ENCODE measurements around the gene WASHC3. TPM values are rescaled to one million over a fixed set of nuclear protein-coding genes. Genes with fewer than 3 reads are reported as not detected.

Gene WASHC3
- total and polyA plus RNA-seq, 11 donors: 34.8 to 65.5 (median 43.0) TPM

DNA sequence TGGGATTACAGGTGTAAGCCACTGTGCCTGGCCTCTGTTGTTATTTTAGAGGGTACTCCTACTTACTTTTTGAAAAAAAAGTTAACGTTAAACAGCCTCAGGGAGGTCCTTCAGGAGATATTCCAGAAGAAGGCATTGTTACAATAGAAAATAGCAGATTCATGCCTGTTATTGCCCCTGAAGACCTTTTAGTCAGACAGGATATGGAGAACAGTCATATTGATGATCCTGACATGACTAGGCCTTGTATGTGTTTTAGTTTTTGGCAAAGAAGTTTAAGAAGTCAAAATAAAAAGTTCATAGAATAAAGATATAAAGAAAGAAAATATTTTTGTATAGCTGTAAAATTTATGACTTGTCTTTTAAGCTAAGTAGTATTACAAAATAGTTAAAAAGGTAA, 45.3 kb downstream of the WASHC3 start:
- Histone ChIP-seq H3K27me3 (no peaks in the 10 kb centered on the region), H3K4me1 (no peaks in the 10 kb centered on the region), H3K4me3 (no peak overlapping the region), H3K9me3 (no peaks in the 10 kb centered on the region), H3K27ac (no peak overlapping the region), H3K36me3 (peaks cover 0 to 85% (median 46%) of the 10 kb centered on the region in 9 donors)
- 77 to 94% (median 90%) methylated on average over 1 of the region's 1 CpG for WGBS, 4 donors
- TF ChIP-seq, protein P1, sequence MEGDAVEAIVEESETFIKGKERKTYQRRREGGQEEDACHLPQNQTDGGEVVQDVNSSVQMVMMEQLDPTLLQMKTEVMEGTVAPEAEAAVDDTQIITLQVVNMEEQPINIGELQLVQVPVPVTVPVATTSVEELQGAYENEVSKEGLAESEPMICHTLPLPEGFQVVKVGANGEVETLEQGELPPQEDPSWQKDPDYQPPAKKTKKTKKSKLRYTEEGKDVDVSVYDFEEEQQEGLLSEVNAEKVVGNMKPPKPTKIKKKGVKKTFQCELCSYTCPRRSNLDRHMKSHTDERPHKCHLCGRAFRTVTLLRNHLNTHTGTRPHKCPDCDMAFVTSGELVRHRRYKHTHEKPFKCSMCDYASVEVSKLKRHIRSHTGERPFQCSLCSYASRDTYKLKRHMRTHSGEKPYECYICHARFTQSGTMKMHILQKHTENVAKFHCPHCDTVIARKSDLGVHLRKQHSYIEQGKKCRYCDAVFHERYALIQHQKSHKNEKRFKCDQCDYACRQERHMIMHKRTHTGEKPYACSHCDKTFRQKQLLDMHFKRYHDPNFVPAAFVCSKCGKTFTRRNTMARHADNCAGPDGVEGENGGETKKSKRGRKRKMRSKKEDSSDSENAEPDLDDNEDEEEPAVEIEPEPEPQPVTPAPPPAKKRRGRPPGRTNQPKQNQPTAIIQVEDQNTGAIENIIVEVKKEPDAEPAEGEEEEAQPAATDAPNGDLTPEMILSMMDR (IDR thresholded peaks at IDR 0.05): no peak
- no peak for TF ChIP-seq POLR2A (IDR thresholded peaks at IDR 0.05)
- ATAC-seq (no peak), DNase-seq (no peak)
- intact Hi-C loops (cut with DNase I): no loop called here

DNA sequence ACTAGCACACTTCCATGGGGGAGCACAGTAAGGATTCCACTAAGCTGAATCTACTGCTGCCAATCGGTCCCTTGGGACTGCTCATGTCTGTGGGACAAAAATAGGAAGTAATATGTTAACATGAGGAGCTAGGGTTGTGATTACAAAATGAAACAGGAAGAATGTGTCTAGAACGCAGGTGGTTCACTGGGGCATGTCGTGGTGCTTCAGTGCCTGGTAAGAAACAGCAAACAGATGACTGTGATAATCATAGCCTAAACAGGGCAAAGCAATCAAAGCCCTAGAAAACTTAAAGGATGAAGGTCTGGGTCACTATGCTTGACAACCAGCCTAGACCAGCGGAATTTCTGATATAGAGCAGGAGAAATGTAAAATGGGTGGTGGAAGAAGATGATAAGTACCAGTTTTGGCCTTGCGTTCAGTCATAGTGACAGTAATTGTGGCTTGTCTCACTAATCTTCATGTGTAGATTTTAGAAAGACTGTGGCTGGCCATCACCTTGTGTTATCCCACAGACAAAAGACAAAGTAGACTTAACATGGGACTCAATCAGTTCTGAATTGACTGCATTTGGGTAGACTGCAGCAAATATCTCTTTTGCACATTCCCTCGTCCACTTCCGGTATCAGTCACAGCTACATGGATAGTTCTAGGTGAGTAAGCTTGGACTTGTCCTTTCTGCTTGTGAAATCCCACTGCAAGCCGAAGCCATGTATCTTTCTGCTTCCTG, 51.4 kb downstream of the WASHC3 start:
- Histone ChIP-seq H3K27ac (no peak overlapping the region), H3K9me3 (no peaks in the 10 kb centered on the region), H3K4me3 (no peak overlapping the region), H3K27me3 (no peaks in the 10 kb centered on the region), H3K4me1 (no peaks in the 10 kb centered on the region), H3K36me3 (peaks cover 0 to 42% (median 30%) of the 10 kb centered on the region in 9 donors)
- intact Hi-C loops (cut with DNase I): no loop called here
- 81 to 85% (median 83%) methylated on average over 8 of the region's 8 CpGs for WGBS, 4 donors
- no peak for DNase-seq
- no peak for ATAC-seq
- no peak for TF ChIP-seq POLR2A (IDR thresholded peaks at IDR 0.05)
- TF ChIP-seq, protein P1 (IDR thresholded peaks at IDR 0.05): no peak

DNA sequence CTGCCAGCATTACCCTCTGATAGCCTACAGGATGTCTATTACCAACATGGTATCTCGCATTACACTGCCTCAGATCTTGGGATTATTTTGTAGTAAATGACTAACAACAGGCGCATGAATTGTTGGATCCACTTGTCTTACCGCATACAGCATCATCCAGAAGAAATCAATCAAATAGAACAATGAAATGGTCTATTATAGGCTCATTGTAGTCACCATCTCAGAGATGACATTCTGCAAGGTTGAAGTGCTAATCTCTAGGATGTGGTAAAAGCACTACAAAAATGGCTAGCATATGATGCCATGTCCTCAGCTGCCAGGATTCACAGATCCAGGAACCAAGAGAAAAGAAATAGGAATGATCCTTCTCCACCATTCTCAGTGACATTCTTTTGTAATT, 52.0 kb downstream of the WASHC3 start:
- 92 to 98% (median 97%) methylated on average over 3 of the region's 3 CpGs for WGBS, 4 donors
- no peak overlapping the region for H3K4me3 ChIP-seq
- ATAC-seq: no peak
- TF ChIP-seq, protein P1 (IDR thresholded peaks at IDR 0.05): no peak
- H3K9me3 ChIP-seq: no peaks in the 10 kb centered on the region
- intact Hi-C loops (cut with DNase I): no loop called here
- DNase-seq: no peak
- H3K36me3 ChIP-seq: peaks cover 0 to 35% (median 30%) of the 10 kb centered on the region in 9 donors
- H3K27ac ChIP-seq: no peak overlapping the region
- H3K27me3 ChIP-seq: no peaks in the 10 kb centered on the region
- H3K4me1 ChIP-seq: no peaks in the 10 kb centered on the region

DNA sequence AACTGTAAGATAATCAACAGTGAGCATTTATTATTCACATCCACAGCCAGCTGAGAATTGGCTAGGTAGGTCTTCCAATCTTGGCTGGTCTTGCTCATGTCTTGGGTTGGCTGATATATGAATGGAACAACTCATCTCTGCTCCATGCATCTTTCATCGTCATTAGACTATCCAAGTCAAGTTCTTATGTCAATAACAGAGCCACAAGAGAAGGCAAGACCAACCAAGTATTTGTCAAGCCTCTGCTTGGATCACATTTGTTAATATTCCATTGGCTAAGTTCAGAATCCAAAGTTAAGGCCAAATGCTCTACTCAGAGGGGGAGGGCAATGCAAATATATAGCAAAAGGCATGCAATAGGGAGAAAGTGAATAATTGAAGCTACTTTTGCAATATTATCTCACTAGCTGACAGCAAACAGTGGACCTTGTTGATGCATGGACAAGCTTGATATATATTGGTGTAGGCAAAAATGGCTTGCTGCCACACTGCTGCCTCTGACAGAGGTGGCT, 53.1 kb downstream of the WASHC3 start:
- ATAC-seq (no peak), DNase-seq (no peak)
- no peaks in the 10 kb centered on the region for H3K9me3 ChIP-seq
- 81 to 100% (median 91%) methylated on average over 1 of the region's 1 CpG for WGBS, 4 donors
- no peak overlapping the region for H3K27ac ChIP-seq
- TF ChIP-seq, protein P1 (IDR thresholded peaks at IDR 0.05): no peak
- TF ChIP-seq POLR2A (IDR thresholded peaks at IDR 0.05): no peak
- intact Hi-C loops (cut with DNase I): no loop called here
- peaks cover 0 to 31% (median 23%) of the 10 kb centered on the region in 9 donors for H3K36me3 ChIP-seq
- H3K4me1 ChIP-seq: no peaks in the 10 kb centered on the region
- no peak overlapping the region for H3K4me3 ChIP-seq
- H3K27me3 ChIP-seq: no peaks in the 10 kb centered on the region

Measured in heart left ventricle (tissue), 16 donors.